ENCODE measurements around the gene GNAT3.

GNAT3 gene

DNA sequence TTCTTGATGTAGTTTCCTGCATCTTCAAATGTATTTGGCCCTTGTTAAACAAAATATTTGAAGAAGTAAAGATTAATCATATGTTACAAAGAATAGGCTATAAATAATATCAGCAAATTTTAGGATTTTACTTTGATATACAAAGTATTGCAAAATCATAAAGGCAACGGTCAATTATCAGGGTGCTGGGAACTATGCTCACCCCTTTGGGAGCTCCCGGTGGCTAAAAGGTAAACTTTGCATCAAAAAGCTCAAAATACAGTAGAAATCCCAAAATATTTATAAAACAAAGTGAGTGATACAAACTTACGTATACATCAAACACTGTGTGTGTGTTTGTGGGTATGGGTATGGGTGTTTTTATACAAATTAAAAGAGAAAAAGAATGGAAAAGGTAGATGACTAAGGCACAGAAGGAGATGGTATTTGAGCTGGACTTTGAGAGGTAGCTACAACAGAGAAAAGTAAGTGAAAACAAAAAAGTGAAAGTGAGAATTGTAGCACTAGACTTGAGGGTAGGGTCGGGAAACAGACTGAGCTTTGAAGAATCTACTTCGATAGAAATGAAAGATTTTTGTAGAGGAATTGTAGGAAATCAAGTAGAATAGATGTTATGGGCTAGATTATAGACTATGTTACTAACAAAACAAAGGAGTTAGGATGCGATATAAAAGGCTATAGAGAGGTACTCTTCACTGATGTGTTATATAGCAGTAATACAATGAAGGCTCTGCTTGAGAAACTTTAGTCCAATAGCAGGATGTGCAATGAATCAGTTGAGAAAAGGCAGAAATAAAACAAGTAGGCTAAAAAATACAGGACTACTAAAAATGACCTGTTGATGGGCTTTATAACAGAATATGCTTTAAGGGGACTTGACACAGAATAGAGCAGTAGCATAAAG lies 52.8 kb downstream of the GNAT3 start:
- no peaks in the 10 kb centered on the region for H3K4me1 ChIP-seq (ENCODE audit: control insufficient read depth in 1 of 2, insufficient read depth in 1 of 2, low read depth in 1 of 2, low read length in 1 of 2)
- H3K27me3 ChIP-seq = no peaks in the 10 kb centered on the region
- H3K9me3 ChIP-seq = no peaks in the 10 kb centered on the region
- no peaks in the 10 kb centered on the region for H3K36me3 ChIP-seq
- TF ChIP-seq, protein P1, sequence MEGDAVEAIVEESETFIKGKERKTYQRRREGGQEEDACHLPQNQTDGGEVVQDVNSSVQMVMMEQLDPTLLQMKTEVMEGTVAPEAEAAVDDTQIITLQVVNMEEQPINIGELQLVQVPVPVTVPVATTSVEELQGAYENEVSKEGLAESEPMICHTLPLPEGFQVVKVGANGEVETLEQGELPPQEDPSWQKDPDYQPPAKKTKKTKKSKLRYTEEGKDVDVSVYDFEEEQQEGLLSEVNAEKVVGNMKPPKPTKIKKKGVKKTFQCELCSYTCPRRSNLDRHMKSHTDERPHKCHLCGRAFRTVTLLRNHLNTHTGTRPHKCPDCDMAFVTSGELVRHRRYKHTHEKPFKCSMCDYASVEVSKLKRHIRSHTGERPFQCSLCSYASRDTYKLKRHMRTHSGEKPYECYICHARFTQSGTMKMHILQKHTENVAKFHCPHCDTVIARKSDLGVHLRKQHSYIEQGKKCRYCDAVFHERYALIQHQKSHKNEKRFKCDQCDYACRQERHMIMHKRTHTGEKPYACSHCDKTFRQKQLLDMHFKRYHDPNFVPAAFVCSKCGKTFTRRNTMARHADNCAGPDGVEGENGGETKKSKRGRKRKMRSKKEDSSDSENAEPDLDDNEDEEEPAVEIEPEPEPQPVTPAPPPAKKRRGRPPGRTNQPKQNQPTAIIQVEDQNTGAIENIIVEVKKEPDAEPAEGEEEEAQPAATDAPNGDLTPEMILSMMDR (IDR thresholded peaks at IDR 0.05) = no peak
- no peak overlapping the region for H3K4me3 ChIP-seq (ENCODE audit: low read depth in 1 of 2, low read length in 1 of 2)
- no peak overlapping the region for H3K27ac ChIP-seq

DNA sequence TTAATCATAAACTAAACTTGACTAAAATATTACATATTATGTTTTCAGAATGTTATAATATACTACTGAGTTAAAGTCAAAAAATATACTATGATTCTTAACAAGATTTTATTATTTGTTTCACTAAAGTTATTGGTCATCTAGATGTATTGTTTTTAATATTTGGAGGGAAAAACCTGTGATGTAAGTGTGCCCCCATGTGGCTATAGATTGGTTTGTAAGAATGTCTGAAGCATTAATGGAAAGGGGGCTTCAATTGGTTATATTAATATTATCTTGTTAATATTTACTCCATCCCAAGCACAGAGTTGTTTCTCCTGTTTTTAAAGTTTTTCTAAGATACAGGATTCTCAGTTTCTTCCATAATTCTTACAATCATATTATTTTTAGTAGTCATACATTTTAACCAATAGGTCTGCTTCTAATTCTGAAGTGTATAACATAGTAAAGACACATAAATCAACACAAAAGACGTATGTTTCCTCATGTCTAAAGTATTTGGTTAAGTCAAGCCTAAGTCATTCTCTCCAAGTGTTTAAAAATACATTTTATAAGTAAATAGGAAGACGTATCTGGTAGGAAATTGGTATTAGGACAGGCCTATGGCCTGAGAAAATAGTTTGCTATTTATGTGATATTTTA lies 58.0 kb downstream of the GNAT3 start:
- TF ChIP-seq, protein P1 (IDR thresholded peaks at IDR 0.05) = no peak
- H3K27ac ChIP-seq = no peak overlapping the region
- H3K36me3 ChIP-seq = no peaks in the 10 kb centered on the region
- no peak overlapping the region for H3K4me3 ChIP-seq (ENCODE audit: low read depth in 1 of 2, low read length in 1 of 2)
- peaks cover 0 to 7% of the 10 kb centered on the region in 2 experiments for H3K4me1 ChIP-seq (ENCODE audit: control insufficient read depth in 1 of 2, insufficient read depth in 1 of 2, low read depth in 1 of 2, low read length in 1 of 2)
- H3K9me3 ChIP-seq = no peaks in the 10 kb centered on the region
- H3K27me3 ChIP-seq = no peaks in the 10 kb centered on the region

DNA sequence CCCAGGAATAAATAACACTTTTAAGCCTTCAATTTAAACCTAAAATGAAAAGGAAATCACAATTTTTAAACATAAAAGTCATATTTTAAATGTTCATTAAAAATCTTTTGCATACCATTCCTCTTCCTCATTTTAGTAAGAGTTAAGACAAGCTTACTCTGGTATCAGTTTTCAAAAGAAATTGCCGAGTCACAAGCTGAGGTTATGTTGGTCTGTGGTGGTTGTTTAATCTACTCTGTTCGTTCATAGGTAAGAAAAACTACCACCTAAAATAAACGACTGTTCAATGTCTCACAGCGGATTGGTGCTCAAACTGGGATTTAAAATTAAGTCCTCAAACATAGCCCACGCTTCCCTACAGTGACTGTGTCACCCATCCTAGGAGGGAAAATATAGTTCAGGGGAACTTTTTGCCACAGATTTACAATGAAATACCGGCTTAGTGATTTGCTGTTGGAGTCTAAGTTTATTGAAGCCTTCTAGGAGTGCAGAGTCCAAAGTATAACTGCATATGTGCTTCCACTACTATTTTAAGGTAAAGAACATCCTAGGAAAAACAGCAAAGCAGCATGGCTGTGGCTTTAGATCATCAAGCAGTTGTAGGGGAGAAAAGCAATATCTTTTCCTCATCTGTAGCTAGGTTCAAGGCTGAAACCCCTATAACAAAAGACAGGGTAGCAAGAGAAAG lies 61.1 kb downstream of the GNAT3 start:
- TF ChIP-seq, protein P1 (IDR thresholded peaks at IDR 0.05) = no peak
- Histone ChIP-seq H3K27me3 (no peaks in the 10 kb centered on the region), H3K36me3 (no peaks in the 10 kb centered on the region), H3K4me1 (ENCODE audit: control insufficient read depth in 1 of 2, insufficient read depth in 1 of 2, low read depth in 1 of 2, low read length in 1 of 2) (peaks cover 4 to 7% of the 10 kb centered on the region in 2 experiments), H3K9me3 (no peaks in the 10 kb centered on the region), H3K4me3 (ENCODE audit: low read depth in 1 of 2, low read length in 1 of 2) (no peak overlapping the region), H3K27ac (no peak overlapping the region)

DNA sequence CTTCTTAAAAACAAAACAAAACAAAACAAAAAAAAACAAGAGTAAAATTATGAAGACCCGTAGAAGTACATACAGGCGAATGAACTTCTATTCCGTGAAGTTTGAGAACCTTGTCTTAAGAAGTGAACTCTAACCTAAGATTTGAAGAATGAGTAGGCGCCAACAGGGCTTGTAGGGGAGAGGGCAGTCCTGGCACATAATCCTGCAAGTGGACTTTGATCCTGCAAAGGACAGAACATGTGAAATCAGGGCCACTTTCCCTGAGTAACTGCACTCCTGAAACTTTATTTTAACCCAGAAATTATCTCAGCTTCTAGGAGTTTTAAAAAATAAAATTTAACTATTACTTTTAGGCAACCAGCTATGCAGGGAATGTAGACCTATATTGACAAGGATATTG lies 62.0 kb downstream of the GNAT3 start:
- Histone ChIP-seq H3K4me3 (ENCODE audit: low read depth in 1 of 2, low read length in 1 of 2) (no peak overlapping the region), H3K27ac (no peak overlapping the region), H3K36me3 (no peaks in the 10 kb centered on the region), H3K4me1 (ENCODE audit: control insufficient read depth in 1 of 2, insufficient read depth in 1 of 2, low read depth in 1 of 2, low read length in 1 of 2) (peaks cover 6 to 7% of the 10 kb centered on the region in 2 experiments), H3K27me3 (no peaks in the 10 kb centered on the region), H3K9me3 (no peaks in the 10 kb centered on the region)
- TF ChIP-seq, protein P1 (IDR thresholded peaks at IDR 0.05) = no peak

DNA sequence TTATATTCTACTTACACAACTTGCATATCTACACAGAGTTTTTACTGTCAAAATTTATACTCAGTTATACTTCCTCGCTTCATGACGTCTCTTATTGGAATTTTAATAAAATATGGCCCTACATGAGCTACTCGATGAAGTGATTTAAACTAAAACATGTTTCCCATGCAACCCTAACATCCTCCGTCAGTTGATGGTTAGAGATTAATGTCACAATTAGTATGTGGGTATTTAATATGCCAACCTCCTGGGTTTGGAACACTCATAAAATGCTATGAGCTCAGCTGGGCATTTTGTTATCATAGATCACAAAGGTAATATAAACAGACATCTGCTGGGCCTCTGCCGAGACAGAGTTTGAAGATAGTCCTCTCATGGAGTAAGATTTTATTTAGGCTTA lies 66.5 kb downstream of the GNAT3 start:
- Histone ChIP-seq H3K9me3 (no peaks in the 10 kb centered on the region), H3K27me3 (no peaks in the 10 kb centered on the region), H3K4me3 (ENCODE audit: low read depth in 1 of 2, low read length in 1 of 2) (no peak overlapping the region), H3K27ac (no peak overlapping the region), H3K4me1 (ENCODE audit: control insufficient read depth in 1 of 2, insufficient read depth in 1 of 2, low read depth in 1 of 2, low read length in 1 of 2) (peaks cover 38 to 45% of the 10 kb centered on the region in 2 experiments), H3K36me3 (no peaks in the 10 kb centered on the region)
- TF ChIP-seq, protein P1 (IDR thresholded peaks at IDR 0.05) = no peak
